Breast epithelium (tissue), 4 donors: Measurements from ENCODE around the gene CCDC9. TPM values are rescaled to one million over a fixed set of nuclear protein-coding genes. Genes with fewer than 3 reads are reported as not detected.

Source experiments
- DNase-seq, 2 donors: peaks; one replicate each; pipeline ENCODE4 v3.0.0-alpha.2; 2019; ENCODE audit warnings: low spot score in 2 of 2
- H3K27ac ChIP-seq, 2 donors: fragments of 200-600 bp; sonication (generic) in 1 of 2; one replicate each; pipeline ENCODE4 v1.5.1; 2016 to 2019; ENCODE audit warnings: mild to moderate bottlenecking in 1 of 2
- H3K27me3 ChIP-seq, 2 donors: fragments of 200-600 bp; sonication (generic) in 1 of 2; one replicate each; pipeline versions ENCODE4 v1.5.1 to v1.6.0; 2017 to 2019; ENCODE audit warnings: control low read depth in 1 of 2, mild to moderate bottlenecking in 1 of 2
- H3K36me3 ChIP-seq: fragments of 200-600 bp; one replicate; pipeline ENCODE4 v1.5.1; 2019
- H3K4me1 ChIP-seq, 2 donors: fragments of 200-600 bp; sonication (generic); one replicate each; pipeline ENCODE4 v1.5.1; 2016 to 2019; ENCODE audit warnings: control low read depth in 1 of 2
- H3K4me3 ChIP-seq, 3 donors: fragments of 200-600 bp; sonication (generic); 1 replicate in 2 of 3; 2 replicates in 1 of 3; pipeline ENCODE4 v1.5.1; 2016 to 2019; ENCODE audit warnings: mild to moderate bottlenecking in 3 of 3, moderate library complexity in 2 of 3
- H3K9me3 ChIP-seq, 2 donors: fragments of 200-600 bp; sonication (generic) in 1 of 2; one replicate each; pipeline ENCODE4 v1.5.1; 2016 to 2019; ENCODE audit warnings: control low read depth in 1 of 2
- POLR2A ChIP-seq: fragments of 450-650 bp; IDR thresholded peaks from one replicate; pipeline ENCODE4 v1.6.1; 2016; ENCODE audit warnings: antibody characterized with exemption, mild to moderate bottlenecking, moderate library complexity
- POLR2AphosphoS5 ChIP-seq, 3 donors: sonication (generic); formaldehyde crosslinking; IDR thresholded peaks; one replicate each; pipeline ENCODE4 v1.6.1; 2017; ENCODE audit warnings: antibody characterized with exemption in 3 of 3
- intact Hi-C: fragments of 100-400 bp; cut with DNase I; formaldehyde crosslinking; loops from one replicate; pipeline ENCODE4 v1.15.1; 2023; ENCODE audit warnings: low total_unique reads
- total RNA-seq, 3 donors: library from RNA; depleted of rRNA; stranded (reverse); fragments of >200 nt; gene quantifications; one replicate each; pipeline ENCODE4 v1.1.0, GENCODE V29; 2016
- TF ChIP-seq, protein P1 (sequence below), 3 donors: fragments of 450-650 bp; IDR thresholded peaks; one replicate each; pipeline ENCODE4 v1.5.1; 2016 to 2017; ENCODE audit warnings: antibody characterized with exemption in 3 of 3, mild to moderate bottlenecking in 3 of 3, moderate library complexity in 3 of 3

The CCDC9 gene
- total RNA-seq, result 10 to 100 TPM in 2 of 3 donors, 1 to 10 TPM in 1; 9.4 to 15.1 (median 14.8) TPM

DNA sequence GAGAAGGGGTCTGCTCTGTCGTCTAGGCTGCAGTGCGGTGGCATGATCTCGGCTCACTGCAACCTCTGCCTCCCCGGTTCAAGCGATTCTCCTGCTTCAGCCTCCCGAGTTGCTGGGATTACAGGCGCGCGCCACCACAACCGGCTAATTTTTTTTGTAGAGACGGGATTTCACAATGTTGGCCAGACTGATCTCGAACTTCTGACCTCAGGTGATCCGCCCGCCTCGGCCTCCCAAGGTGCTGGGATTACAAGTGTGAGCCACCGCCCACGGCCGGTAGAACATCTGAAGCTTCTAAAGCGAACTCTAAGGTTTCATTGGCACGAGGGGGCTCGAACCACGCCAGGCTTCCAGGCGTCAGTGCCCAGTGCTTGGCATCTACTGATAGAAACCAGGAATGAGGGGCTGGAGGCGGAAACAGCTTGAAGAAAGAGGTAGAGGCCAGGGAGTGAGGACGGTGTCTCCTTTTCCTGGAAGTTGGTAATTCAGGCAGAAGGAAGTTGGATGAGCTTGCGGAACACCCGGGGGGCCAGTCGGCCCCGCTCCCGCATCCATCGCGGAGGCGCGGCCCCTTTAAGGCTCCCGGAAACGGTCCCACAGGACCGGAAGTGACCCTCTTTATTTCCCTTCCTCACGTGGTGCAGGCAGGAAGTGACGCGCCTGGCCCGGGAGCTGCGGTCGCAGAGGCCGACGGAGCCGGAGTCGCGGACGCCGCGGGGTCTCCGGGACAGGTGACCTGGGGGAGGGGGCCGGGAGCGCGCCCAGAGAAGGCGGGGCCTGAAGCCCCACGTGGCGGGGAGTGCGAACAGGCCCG lies at the start of gene CCDC9:
Gene CCDC9, plus strand, starts transcription at position 647 of the 814 bp plus-strand sequence. CDS start 1,876 bp downstream, outside the sequence.
- Histone ChIP-seq H3K9me3 (no peaks in the 10 kb centered on the region), H3K4me3 (peak within 1 kb of the TSS; percentile 60 to 67 (median 64)), H3K27me3 (no peaks in the 10 kb centered on the region), H3K27ac (peak within 1 kb of the TSS; percentile 94 to 97), H3K36me3 (no peaks in the 10 kb centered on the region), H3K4me1 (peaks cover 4 to 13% of the 10 kb centered on the region in 2 donors)
- DNase-seq, result peak; percentile 98
- TF ChIP-seq, protein P1, sequence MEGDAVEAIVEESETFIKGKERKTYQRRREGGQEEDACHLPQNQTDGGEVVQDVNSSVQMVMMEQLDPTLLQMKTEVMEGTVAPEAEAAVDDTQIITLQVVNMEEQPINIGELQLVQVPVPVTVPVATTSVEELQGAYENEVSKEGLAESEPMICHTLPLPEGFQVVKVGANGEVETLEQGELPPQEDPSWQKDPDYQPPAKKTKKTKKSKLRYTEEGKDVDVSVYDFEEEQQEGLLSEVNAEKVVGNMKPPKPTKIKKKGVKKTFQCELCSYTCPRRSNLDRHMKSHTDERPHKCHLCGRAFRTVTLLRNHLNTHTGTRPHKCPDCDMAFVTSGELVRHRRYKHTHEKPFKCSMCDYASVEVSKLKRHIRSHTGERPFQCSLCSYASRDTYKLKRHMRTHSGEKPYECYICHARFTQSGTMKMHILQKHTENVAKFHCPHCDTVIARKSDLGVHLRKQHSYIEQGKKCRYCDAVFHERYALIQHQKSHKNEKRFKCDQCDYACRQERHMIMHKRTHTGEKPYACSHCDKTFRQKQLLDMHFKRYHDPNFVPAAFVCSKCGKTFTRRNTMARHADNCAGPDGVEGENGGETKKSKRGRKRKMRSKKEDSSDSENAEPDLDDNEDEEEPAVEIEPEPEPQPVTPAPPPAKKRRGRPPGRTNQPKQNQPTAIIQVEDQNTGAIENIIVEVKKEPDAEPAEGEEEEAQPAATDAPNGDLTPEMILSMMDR (IDR thresholded peaks at IDR 0.05), result peak in 1 of 3 donors; percentile 23
- TF ChIP-seq POLR2AphosphoS5 (IDR thresholded peaks at IDR 0.05) (peak; percentile 97 to 98 (median 98)), POLR2A (peak; percentile 94)
- intact Hi-C loops, result no loop called here

DNA sequence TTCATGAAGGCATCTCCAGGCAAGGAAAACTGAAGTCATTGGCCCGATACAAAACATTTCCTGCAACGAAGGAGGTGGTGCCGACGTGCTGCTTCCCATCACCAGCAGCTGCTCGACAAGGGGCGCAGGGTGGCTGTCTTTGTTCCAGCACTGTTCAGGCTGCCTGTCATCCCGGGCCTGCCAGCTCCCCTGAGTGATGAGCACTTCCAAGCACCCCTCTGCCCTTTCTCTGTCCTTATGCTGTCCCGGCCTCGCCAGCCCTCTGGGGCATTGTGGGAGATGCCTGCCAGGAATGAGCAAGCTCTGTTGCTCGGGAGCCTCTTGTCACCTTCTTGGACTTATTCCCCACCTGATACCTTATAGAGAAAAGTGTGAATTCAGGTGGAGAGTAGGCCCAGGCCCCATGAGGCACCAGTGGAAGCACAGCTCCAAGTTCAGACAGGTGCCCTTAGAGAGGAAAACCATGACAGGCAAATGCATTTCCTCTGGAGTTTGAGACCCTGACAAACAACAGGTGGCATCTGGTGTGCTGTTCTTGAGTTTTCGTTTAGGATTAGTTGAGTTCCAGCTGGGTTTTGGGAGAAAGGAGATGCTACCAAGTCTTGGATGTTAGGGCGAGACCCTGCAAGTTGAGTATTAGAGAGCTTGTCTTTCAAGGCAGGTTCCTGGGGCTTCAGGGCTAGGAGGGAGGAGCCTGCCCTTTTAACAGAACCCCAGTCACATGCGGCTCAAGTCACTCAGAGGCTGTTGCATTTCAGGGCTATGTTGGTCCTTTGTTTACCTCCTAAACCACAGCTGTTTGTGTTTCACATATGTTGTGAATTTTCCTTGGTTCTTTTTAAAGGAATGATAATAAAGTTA lies 46.8 kb upstream of the CCDC9 start:
- no peak for DNase-seq
- TF ChIP-seq POLR2A, result no peak
- TF ChIP-seq, protein P1 (IDR thresholded peaks at IDR 0.05), result no peak
- no peak for TF ChIP-seq POLR2AphosphoS5 (IDR thresholded peaks at IDR 0.05)
- Histone ChIP-seq H3K4me1 (no peaks in the 10 kb centered on the region), H3K36me3 (no peaks in the 10 kb centered on the region), H3K27me3 (no peaks in the 10 kb centered on the region), H3K27ac (no peak overlapping the region), H3K4me3 (no peak overlapping the region), H3K9me3 (no peaks in the 10 kb centered on the region)
- intact Hi-C loops, result loop anchor here (1.0 kb wide), 1 partner anchor 32 kb away; no protein-coding TSS in a partner anchor

DNA sequence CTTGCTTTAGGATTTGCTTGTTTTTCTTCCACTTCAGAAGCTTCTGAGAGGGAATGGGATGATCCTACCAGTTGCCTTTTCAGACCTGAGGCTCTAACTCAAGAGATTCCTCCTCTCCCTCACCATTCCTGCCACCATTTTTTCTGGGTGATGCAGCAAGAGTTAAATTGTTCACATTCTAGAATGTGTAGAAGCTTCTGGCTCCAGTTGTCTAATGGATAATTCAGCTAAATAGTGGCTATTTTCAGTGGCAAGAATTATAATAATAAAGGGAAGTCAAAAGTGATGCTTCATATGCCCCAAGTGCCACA lies 46.2 kb upstream of the CCDC9 start:
- Histone ChIP-seq H3K4me1 (no peaks in the 10 kb centered on the region), H3K27me3 (no peaks in the 10 kb centered on the region), H3K9me3 (no peaks in the 10 kb centered on the region), H3K36me3 (no peaks in the 10 kb centered on the region), H3K4me3 (no peak overlapping the region), H3K27ac (peak overlapping the region in 1 of 2 donors; percentile 0)
- DNase-seq, result no peak
- no peak for TF ChIP-seq POLR2AphosphoS5 (IDR thresholded peaks at IDR 0.05)
- TF ChIP-seq, protein P1 (IDR thresholded peaks at IDR 0.05), result no peak
- TF ChIP-seq POLR2A, result no peak
- intact Hi-C loops, result no loop called here

DNA sequence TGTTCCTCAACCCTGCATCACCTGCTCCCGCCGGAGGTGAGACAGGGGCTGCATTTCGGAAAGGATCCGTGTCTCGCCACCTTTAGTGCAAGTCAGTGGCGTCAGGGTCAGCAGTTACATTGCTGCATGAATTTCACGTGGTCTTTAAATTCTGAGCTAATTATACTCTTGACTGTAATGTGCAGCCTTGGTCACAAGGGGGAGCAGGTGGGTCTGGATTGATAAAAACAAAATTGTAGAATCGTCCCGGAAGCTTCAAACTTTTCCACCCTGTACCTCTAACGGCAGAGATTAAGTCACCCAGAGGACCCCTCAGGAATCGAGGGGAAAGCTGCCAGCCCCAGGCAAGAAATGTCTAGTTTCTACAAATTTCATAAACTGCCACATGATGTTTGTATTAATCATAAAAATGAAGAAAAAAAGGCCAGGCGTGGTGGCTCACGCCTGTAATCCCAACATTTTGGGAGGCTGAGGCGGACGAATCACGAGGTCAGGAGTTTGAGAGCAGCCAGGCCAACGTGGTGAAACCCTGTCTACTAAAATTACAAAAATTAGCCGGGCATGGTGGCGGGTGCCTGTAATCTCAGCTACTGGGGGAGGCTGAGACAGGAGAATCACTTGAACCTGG lies 45.5 kb upstream of the CCDC9 start:
- H3K4me1 ChIP-seq, result no peaks in the 10 kb centered on the region
- no peaks in the 10 kb centered on the region for H3K9me3 ChIP-seq
- TF ChIP-seq POLR2A (no peak), POLR2AphosphoS5 (IDR thresholded peaks at IDR 0.05) (no peak)
- TF ChIP-seq, protein P1 (IDR thresholded peaks at IDR 0.05), result peak; percentile 88 to 95 (median 90)
- peak; percentile 70 to 71 for DNase-seq
- no peaks in the 10 kb centered on the region for H3K27me3 ChIP-seq
- no peak overlapping the region for H3K4me3 ChIP-seq
- intact Hi-C loops, result no loop called here
- no peaks in the 10 kb centered on the region for H3K36me3 ChIP-seq
- peak overlapping the region; percentile 42 to 49 for H3K27ac ChIP-seq
